Thyroid gland (tissue), 4 donors: ENCODE results near the gene ANKRD49. TPM values are rescaled to one million over a fixed set of nuclear protein-coding genes. Genes with fewer than 3 reads are reported as not detected.

ENCODE experiments used
- DNase-seq, 2 donors: peaks; one replicate each; pipeline ENCODE4 v3.0.0-alpha.2; 2019
- H3K27ac ChIP-seq, 3 donors: fragments of 200-600 bp; sonication (generic); 1 replicate in 2 of 3; 2 replicates in 1 of 3; pipeline ENCODE4 v1.5.1; 2016 to 2019; ENCODE audit warnings: mild to moderate bottlenecking in 1 of 3, moderate library complexity in 1 of 3
- H3K27me3 ChIP-seq: fragments of 200-600 bp; sonication (generic); one replicate; pipeline ENCODE4 v1.5.1; 2019
- H3K36me3 ChIP-seq, 2 donors: fragments of 200-600 bp; sonication (generic); one replicate each; pipeline ENCODE4 v1.5.1; 2016 to 2019
- H3K4me1 ChIP-seq, 2 donors: fragments of 200-600 bp; sonication (generic); one replicate each; pipeline ENCODE4 v1.5.1; 2017 to 2019
- H3K4me3 ChIP-seq, 3 donors: fragments of 200-600 bp; sonication (generic); replicated peaks in 1 of 3; 1 replicate in 2 of 3; 2 replicates in 1 of 3; pipeline ENCODE4 v1.5.1; 2016; ENCODE audit warnings: mild to moderate bottlenecking in 1 of 3
- H3K9me3 ChIP-seq: fragments of 200-600 bp; sonication (generic); one replicate; pipeline ENCODE4 v1.5.1; 2017
- POLR2A ChIP-seq, 2 donors: fragments of 450-650 bp; IDR thresholded peaks; one replicate each; pipeline ENCODE4 v1.6.1; 2017; ENCODE audit warnings: antibody characterized with exemption in 2 of 2, mild to moderate bottlenecking in 2 of 2, moderate library complexity in 1 of 2
- WGBS, 2 donors: methylation state at CpG; one replicate each; pipeline ENCODE4 v1.1.5; 2017; 5-methylcytosine and 5-hydroxymethylcytosine counted together
- intact Hi-C: fragments of 100-400 bp; cut with DNase I; formaldehyde crosslinking; loops from one replicate; pipeline ENCODE4 v1.15.1; 2023
- total RNA-seq, 4 donors: library from RNA; depleted of rRNA; stranded (reverse); fragments of >200 nt; gene quantifications; one replicate each; pipeline ENCODE4 v1.2.3, GENCODE V29; 2016
- TF ChIP-seq, protein P1 (sequence below), 6 experiments: fragments of 200-600 bp in 3 of 6; fragments of 450-650 bp in 3 of 6; sonication (generic) in 3 of 6; IDR thresholded peaks; one replicate each; pipeline ENCODE4 v1.5.1; 2016 to 2019; ENCODE audit warnings: antibody characterized with exemption in 6 of 6, mild to moderate bottlenecking in 2 of 6, inconsistent platforms in 1 of 6, moderate library complexity in 1 of 6

ANKRD49 gene
- total RNA-seq, 4 donors from 2014 or later, result 29.8 to 61.4 (median 32.2) TPM

DNA sequence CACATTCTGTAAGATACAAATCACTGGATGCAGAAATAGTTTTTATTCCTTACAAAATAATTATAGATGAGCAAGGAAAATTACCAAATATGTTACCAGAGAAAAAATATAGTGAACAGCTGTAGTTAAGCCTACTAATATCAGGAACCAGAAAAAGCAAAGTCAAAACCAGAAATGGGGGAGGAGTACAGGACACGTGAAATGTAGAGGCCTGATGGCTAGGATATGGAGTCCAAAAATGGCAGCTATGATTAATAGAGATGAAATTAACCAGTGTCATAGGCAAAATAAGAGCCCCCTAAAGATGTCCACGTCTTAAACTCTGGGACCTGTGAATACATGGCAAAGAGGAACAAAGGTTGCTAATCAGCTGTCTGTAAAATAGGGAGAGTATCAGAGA is 34.2 kb upstream of the ANKRD49 start:
- Histone ChIP-seq H3K9me3 (no peaks in the 10 kb centered on the region), H3K27me3 (no peaks in the 10 kb centered on the region), H3K27ac (no peak overlapping the region), H3K4me3 (no peak overlapping the region), H3K4me1 (no peaks in the 10 kb centered on the region), H3K36me3 (peaks cover 0 to 10% of the 10 kb centered on the region in 2 donors)
- 92 to 97% methylated on average over 2 of the region's 2 CpGs for WGBS, 2 donors
- intact Hi-C loops, result no loop called here
- no peak for DNase-seq
- TF ChIP-seq, protein P1, sequence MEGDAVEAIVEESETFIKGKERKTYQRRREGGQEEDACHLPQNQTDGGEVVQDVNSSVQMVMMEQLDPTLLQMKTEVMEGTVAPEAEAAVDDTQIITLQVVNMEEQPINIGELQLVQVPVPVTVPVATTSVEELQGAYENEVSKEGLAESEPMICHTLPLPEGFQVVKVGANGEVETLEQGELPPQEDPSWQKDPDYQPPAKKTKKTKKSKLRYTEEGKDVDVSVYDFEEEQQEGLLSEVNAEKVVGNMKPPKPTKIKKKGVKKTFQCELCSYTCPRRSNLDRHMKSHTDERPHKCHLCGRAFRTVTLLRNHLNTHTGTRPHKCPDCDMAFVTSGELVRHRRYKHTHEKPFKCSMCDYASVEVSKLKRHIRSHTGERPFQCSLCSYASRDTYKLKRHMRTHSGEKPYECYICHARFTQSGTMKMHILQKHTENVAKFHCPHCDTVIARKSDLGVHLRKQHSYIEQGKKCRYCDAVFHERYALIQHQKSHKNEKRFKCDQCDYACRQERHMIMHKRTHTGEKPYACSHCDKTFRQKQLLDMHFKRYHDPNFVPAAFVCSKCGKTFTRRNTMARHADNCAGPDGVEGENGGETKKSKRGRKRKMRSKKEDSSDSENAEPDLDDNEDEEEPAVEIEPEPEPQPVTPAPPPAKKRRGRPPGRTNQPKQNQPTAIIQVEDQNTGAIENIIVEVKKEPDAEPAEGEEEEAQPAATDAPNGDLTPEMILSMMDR (IDR thresholded peaks at IDR 0.05), result no peak
- no peak for TF ChIP-seq POLR2A (IDR thresholded peaks at IDR 0.05)

DNA sequence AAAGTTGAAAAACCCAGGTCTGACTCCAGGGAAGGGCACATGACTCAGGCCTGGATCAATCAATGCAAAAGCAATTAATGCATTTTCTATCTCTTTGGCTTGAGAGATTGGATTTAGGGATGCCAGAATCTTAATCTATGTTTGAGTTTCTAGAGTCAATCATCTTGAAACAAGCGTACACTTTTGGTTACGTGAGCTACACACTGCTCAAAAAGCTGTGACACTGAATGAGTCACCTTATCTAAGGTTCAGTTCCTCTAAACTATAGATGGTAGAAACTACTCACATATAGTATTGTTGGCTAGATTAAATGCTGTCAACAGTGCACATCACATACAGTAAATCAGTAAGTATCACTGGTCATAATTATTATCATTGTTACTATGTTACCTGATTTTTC is 24.4 kb upstream of the ANKRD49 start:
- no peak for TF ChIP-seq POLR2A (IDR thresholded peaks at IDR 0.05)
- TF ChIP-seq, protein P1 (IDR thresholded peaks at IDR 0.05), result no peak
- H3K36me3 ChIP-seq, result peaks cover 0 to 1% of the 10 kb centered on the region in 2 donors
- 95 to 96% methylated on average over 2 of the region's 2 CpGs for WGBS, 2 donors

DNA sequence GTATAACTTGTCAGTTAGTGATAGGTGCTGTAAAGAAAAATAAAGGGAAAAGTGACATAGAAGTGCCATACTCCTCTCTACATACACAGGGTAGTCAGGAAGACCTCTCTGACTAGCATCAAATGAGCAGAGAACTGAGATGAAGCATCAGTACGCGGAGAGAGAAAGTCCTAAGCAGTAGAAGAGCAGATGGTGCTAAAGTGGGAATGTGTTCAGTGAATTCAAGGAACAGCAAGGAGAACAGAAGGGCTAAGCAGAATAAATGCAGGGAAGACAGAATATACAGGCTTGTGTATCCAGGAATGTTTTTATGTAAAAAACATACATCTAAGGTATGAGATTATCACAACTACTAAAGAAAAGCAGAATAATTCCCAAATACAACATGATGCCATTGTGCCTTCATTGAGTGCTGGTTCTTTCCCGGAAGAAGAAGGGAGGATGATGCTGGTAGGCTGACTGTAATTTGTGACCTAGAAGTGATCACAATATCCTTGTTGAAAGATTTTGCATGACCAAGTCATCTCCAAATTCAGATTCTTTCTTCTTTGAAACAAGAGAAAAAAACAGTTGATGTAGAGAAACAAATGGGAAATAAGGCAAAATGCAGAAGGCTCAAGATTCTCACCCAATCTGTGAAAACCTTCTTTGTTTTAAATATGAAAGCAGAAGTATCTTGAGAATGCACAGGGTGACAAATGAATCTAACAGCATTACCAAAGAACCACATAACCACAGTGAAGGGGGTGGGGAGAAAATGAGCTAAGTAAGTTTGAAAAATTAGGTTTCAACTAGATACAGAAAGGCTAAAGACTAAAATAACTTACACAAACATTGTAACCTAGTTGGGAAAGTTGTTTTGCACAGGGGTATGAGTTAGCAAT is 20.6 kb upstream of the ANKRD49 start:
- TF ChIP-seq, protein P1 (IDR thresholded peaks at IDR 0.05), result no peak
- no peak for TF ChIP-seq POLR2A (IDR thresholded peaks at IDR 0.05)
- Histone ChIP-seq H3K27ac (no peak overlapping the region), H3K4me1 (no peaks in the 10 kb centered on the region), H3K9me3 (no peaks in the 10 kb centered on the region), H3K36me3 (no peaks in the 10 kb centered on the region), H3K27me3 (no peaks in the 10 kb centered on the region), H3K4me3 (no peak overlapping the region)
- intact Hi-C loops, result no loop called here
- WGBS, 2 donors, result 95% methylated on average over 3 of the region's 3 CpGs
- DNase-seq, result no peak

More for the DNA sequence above, 24.4 kb upstream of the ANKRD49 start:
- intact Hi-C loops, result no loop called here
- Histone ChIP-seq H3K4me3 (no peak overlapping the region), H3K27me3 (no peaks in the 10 kb centered on the region), H3K4me1 (no peaks in the 10 kb centered on the region), H3K27ac (no peak overlapping the region), H3K9me3 (no peaks in the 10 kb centered on the region)
- DNase-seq, result no peak

DNA sequence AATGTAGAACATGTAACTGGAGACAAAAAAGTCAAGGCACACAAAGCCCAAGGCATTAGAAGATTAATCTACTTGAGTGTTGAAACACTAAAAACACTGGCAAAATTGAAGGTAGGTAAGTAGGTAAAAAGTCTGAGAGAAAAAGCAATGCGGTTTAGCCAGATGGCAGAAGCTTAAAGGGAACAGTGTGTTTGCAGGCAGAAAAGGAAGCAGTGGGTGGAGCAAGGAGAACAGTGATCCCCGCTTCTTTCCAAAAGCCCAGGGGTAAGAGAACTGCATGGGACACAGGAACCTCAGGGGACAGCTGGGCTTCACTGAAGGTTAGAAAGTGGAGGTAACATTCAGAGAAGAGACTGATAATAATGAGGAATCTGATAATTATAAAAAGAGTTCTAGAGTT is 16.2 kb upstream of the ANKRD49 start:
- intact Hi-C loops, result no loop called here
- WGBS, 2 donors, result 85 to 91% methylated on average over 2 of the region's 2 CpGs
- no peak for DNase-seq
- Histone ChIP-seq H3K9me3 (no peaks in the 10 kb centered on the region), H3K36me3 (peaks cover 5 to 10% of the 10 kb centered on the region in 2 donors), H3K4me1 (no peaks in the 10 kb centered on the region), H3K27ac (no peak overlapping the region), H3K27me3 (no peaks in the 10 kb centered on the region), H3K4me3 (no peak overlapping the region)
- no peak for TF ChIP-seq POLR2A (IDR thresholded peaks at IDR 0.05)
- TF ChIP-seq, protein P1 (IDR thresholded peaks at IDR 0.05), result no peak

DNA sequence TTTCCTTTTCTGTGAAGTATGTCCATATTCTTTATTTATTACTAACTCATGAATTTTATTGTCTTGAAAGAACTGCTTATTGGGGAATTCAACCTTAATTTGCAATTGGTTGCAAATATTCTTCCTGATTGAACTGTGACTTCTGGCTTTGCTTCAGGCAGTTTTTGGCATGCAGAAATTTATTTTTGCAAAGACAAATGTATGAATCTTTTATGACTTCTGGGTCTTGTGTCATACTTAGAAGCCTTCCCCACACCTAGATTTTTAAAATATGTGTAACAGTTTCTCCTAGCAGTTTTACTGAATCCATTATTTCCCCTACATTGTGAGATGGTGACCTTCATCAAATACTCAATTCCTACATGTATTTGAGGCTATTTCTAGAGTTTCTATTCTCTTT is 12.4 kb upstream of the ANKRD49 start:
- DNase-seq, result no peak
- Histone ChIP-seq H3K4me3 (no peak overlapping the region), H3K27ac (no peak overlapping the region), H3K36me3 (peaks cover 5 to 28% of the 10 kb centered on the region in 2 donors), H3K4me1 (no peaks in the 10 kb centered on the region), H3K27me3 (no peaks in the 10 kb centered on the region), H3K9me3 (no peaks in the 10 kb centered on the region)
- TF ChIP-seq, protein P1 (IDR thresholded peaks at IDR 0.05), result no peak
- no peak for TF ChIP-seq POLR2A (IDR thresholded peaks at IDR 0.05)
- intact Hi-C loops, result no loop called here
